CD4-positive, alpha-beta T cell (primary cell): Measurements from ENCODE around the gene CRYBB1. TPM values are rescaled to one million over a fixed set of nuclear protein-coding genes. Genes with fewer than 3 reads are reported as not detected.
A peak's percentile ranks its signal among the peaks of the same experiment; 100 is the strongest.

Experiments used
- ATAC-seq: fragments of 200-7000 bp; cut with Tn5 transposase; one replicate; pipeline ENCODE4 v1.10.0; 2022; ENCODE audit warnings: mild to moderate bottlenecking; ENCODE audit not compliant: poor library complexity
- CTCF ChIA-PET: fragments of 350-600 bp; sonication (Branson Sonifier 250); formaldehyde crosslinking; loops from one replicate; lab custom pipeline; 2021; ENCODE audit warnings: antibody characterized with exemption, inconsistent platforms; lab: Charles Lee
- POLR2A ChIA-PET: fragments of 350-600 bp; sonication (Branson Sonifier 250); formaldehyde crosslinking; loops from one replicate; lab custom pipeline; 2021; ENCODE audit warnings: antibody characterized with exemption, inconsistent platforms; lab: Charles Lee
- DNase-seq, 14 experiments: peaks; one replicate each; pipeline ENCODE4 v3.0.0-alpha.2; 2013 to 2020; ENCODE audit warnings: mixed read lengths in 2 of 14
- H3K27ac ChIP-seq, 2 donors: one replicate each; pipeline versions ENCODE4 v1.5.1 to v1.7.0; 2013; ENCODE audit warnings: low read length in 2 of 2, low read depth in 1 of 2, mild to moderate bottlenecking in 1 of 2
- H3K27me3 ChIP-seq, 2 experiments: 1 replicate in 1 of 2; 2 replicates in 1 of 2; pipeline versions ENCODE4 v1.6.1 to v1.7.0; 2013; ENCODE audit warnings: low read length in 2 of 2, control low read depth in 1 of 2, mild to moderate bottlenecking in 1 of 2, moderate library complexity in 1 of 2; ENCODE audit not compliant: insufficient read depth in 2 of 2, control insufficient read depth in 1 of 2
- H3K36me3 ChIP-seq: one replicate; pipeline ENCODE4 v1.6.1; 2013; ENCODE audit warnings: low read length, control low read depth; ENCODE audit not compliant: insufficient read depth
- H3K4me1 ChIP-seq: one replicate; pipeline ENCODE4 v1.6.1; 2013; ENCODE audit warnings: low read length, control low read depth; ENCODE audit not compliant: insufficient read depth
- H3K4me3 ChIP-seq: one replicate; pipeline ENCODE4 v1.5.1; 2013; ENCODE audit warnings: mild to moderate bottlenecking, low read length, moderate library complexity
- H3K9me3 ChIP-seq, 2 experiments: 1 replicate in 1 of 2; 2 replicates in 1 of 2; pipeline versions ENCODE4 v1.6.1 to v1.7.0; 2013; ENCODE audit warnings: low read length in 2 of 2, mild to moderate bottlenecking in 2 of 2, control low read depth in 1 of 2, moderate library complexity in 1 of 2; ENCODE audit not compliant: control insufficient read depth in 1 of 2, insufficient read depth in 1 of 2
- H3K27ac Mint-ChIP-seq: one replicate; pipeline ENCODE4 v1.8.0; 2020; ENCODE audit warnings: mixed read lengths
- H3K27me3 Mint-ChIP-seq: one replicate; pipeline ENCODE4 v1.8.0; 2021; ENCODE audit warnings: mixed read lengths
- H3K36me3 Mint-ChIP-seq: one replicate; pipeline ENCODE4 v1.8.0; 2021; ENCODE audit warnings: low read depth, mixed read lengths
- H3K4me1 Mint-ChIP-seq: one replicate; pipeline ENCODE4 v1.8.0; 2021; ENCODE audit warnings: low read depth, mixed read lengths
- H3K4me3 Mint-ChIP-seq: one replicate; pipeline ENCODE4 v1.8.0; 2020; ENCODE audit warnings: mild to moderate bottlenecking, mixed read lengths
- H3K9me3 Mint-ChIP-seq: one replicate; pipeline ENCODE4 v1.8.0; 2020; ENCODE audit warnings: mixed read lengths
- intact Hi-C, 2 experiments: fragments of 100-400 bp; cut with DNase I in 1 of 2; cut with micrococcal nuclease in 1 of 2; formaldehyde crosslinking; loops; one replicate each; pipeline versions ENCODE4 v1.15.1 to v1.9.0; 2023 to 2025; cut with DNase I, micrococcal nuclease
- total RNA-seq, 174 experiments: library from RNA in 2 of 174; stranded (reverse) in 2 of 174; gene quantifications; one replicate each; pipeline ENCODE4 v1.2.3 and lab custom pipeline; 2021 to 2026
- TF ChIP-seq, protein P1 (sequence below): fragments of 200-600 bp; IDR thresholded peaks from one replicate; pipeline ENCODE4 v1.8.0; 2022; ENCODE audit warnings: antibody characterized with exemption, mild to moderate bottlenecking

CRYBB1 gene
- total RNA-seq, 2 experiments from 2014 or later = not detected

DNA sequence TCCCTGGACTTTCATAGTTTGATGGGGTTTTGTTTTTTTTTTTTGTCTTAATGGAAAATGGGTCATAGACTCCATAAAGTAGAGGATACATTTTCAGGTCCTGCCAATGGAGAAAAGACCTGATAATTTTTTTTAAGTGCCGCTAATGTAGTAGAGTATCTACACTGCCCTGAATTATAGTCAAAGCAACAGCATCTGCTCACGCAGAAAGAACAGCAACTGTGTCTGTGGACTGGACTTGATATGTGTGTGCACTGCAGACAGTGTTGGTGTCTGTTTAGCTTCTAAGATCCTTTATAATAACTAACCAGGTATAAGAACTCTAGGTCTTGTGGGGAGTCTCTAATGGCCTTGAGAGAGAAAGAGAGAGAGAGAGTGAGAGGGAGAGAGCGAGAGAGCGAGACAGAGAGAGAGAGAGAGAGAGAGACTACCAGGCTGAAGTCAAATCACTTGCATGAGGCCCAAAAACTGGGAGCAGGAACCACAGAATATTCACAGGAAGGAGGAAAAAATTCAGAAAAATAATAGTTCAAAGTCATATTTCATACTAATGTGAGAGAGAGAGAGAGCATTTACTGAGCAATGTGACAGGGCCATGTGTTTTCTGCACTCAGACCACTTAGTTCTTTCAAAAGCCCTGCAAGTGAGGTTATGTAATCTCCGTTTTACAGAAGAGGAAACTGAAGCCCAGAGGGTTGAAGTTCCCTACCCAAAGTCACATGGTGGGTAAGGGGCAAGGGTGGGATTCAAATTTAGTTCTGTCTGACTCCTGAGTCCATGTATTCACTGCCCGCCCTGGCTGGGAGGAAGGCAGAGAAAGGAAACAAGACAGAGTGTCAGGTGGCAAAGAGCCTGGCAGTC is 30.9 kb upstream of the CRYBB1 start:
- peaks cover 52% of the 10 kb centered on the region for H3K4me1 ChIP-seq
- peak in 1 of 14 experiments; percentile 25 for DNase-seq
- TF ChIP-seq, protein P1, sequence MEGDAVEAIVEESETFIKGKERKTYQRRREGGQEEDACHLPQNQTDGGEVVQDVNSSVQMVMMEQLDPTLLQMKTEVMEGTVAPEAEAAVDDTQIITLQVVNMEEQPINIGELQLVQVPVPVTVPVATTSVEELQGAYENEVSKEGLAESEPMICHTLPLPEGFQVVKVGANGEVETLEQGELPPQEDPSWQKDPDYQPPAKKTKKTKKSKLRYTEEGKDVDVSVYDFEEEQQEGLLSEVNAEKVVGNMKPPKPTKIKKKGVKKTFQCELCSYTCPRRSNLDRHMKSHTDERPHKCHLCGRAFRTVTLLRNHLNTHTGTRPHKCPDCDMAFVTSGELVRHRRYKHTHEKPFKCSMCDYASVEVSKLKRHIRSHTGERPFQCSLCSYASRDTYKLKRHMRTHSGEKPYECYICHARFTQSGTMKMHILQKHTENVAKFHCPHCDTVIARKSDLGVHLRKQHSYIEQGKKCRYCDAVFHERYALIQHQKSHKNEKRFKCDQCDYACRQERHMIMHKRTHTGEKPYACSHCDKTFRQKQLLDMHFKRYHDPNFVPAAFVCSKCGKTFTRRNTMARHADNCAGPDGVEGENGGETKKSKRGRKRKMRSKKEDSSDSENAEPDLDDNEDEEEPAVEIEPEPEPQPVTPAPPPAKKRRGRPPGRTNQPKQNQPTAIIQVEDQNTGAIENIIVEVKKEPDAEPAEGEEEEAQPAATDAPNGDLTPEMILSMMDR = no peak
- H3K9me3 ChIP-seq = no peaks in the 10 kb centered on the region
- Mint-ChIP-seq H3K36me3 (no peaks in the 10 kb centered on the region), H3K4me3 (peak overlapping the region; percentile 3), H3K9me3 (no peaks in the 10 kb centered on the region), H3K27ac (peak overlapping the region; percentile 0), H3K27me3 (no peaks in the 10 kb centered on the region), H3K4me1 (peaks cover 47% of the 10 kb centered on the region)
- ATAC-seq = no peak
- peak overlapping the region in 1 of 2 donors; percentile 24 for H3K27ac ChIP-seq
- no peaks in the 10 kb centered on the region for H3K36me3 ChIP-seq
- no peaks in the 10 kb centered on the region for H3K27me3 ChIP-seq
- intact Hi-C loops = no loop called here
- H3K4me3 ChIP-seq = no peak overlapping the region
- POLR2A ChIA-PET = no interaction called here
- CTCF ChIA-PET = no interaction called here

GRCh38 chr22:26648011-26648497 is 30.2 kb upstream of the CRYBB1 start:
- intact Hi-C loops = no loop called here
- Histone ChIP-seq H3K27ac (no peak overlapping the region), H3K27me3 (no peaks in the 10 kb centered on the region)

DNA sequence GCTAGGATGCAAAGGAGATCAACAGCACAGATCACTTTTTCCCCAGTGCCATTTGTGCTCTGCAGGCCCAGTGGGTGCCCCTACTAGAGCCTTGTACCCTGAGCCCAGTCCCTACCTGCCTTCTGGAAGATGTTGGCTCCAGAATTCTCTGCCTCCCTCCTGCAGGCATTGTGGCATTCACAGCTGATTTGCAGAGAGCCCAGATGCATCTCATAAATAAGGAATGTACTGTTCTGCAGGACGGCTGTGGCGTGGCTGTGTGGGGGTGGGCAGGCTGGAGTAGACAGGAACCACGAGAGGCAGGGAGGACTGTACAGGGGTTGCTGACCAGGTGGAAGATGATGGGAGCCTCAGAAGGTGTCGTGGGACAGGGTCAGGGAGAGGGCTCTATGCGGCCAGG is 28.3 kb upstream of the CRYBB1 start:
- no peaks in the 10 kb centered on the region for H3K36me3 ChIP-seq
- H3K27ac ChIP-seq = no peak overlapping the region
- Mint-ChIP-seq H3K4me3 (no peak overlapping the region), H3K27ac (no peak overlapping the region), H3K27me3 (no peaks in the 10 kb centered on the region), H3K4me1 (peaks cover 71% of the 10 kb centered on the region), H3K9me3 (no peaks in the 10 kb centered on the region), H3K36me3 (no peaks in the 10 kb centered on the region)
- intact Hi-C loops = loop anchor here in 1 of 2 experiments (2.0 kb wide), 1 partner anchor 55 kb away; the partner anchor contains the start of gene TPST2
- H3K4me1 ChIP-seq = peaks cover 78% of the 10 kb centered on the region
- no peak for ATAC-seq
- POLR2A ChIA-PET = no interaction called here
- DNase-seq = no peak
- TF ChIP-seq, protein P1 = no peak
- H3K27me3 ChIP-seq = no peaks in the 10 kb centered on the region
- H3K4me3 ChIP-seq = no peak overlapping the region
- CTCF ChIA-PET = no interaction called here
- no peaks in the 10 kb centered on the region for H3K9me3 ChIP-seq

More at GRCh38 chr22:26648011-26648497, 30.2 kb upstream of the CRYBB1 start:
- Mint-ChIP-seq H3K4me1 (peaks cover 54% of the 10 kb centered on the region), H3K9me3 (no peaks in the 10 kb centered on the region), H3K4me3 (peak overlapping the region; percentile 49), H3K27me3 (no peaks in the 10 kb centered on the region), H3K27ac (no peak overlapping the region), H3K36me3 (no peaks in the 10 kb centered on the region)
- Histone ChIP-seq H3K9me3 (no peaks in the 10 kb centered on the region), H3K4me1 (peaks cover 59% of the 10 kb centered on the region), H3K36me3 (no peaks in the 10 kb centered on the region), H3K4me3 (peak overlapping the region; percentile 30)
- DNase-seq (peak in 12 of 14 experiments; percentile 15 to 71 (median 54)), ATAC-seq (peak; percentile 64)
- ChIA-PET POLR2A (interaction anchor here (1.3 kb wide), 1 partner anchor 25 kb away, joined by 4 read pairs; no protein-coding TSS in a partner anchor), CTCF (interaction anchor here (1.2 kb wide), 1 partner anchor 145 kb away, joined by 4 read pairs; no protein-coding TSS in a partner anchor)
- TF ChIP-seq, protein P1 = no peak
